Hippocampal formation (tissue), 2 donors: ENCODE results near the gene HAUS1.
"Not testable (repeated sequence)": the region's sequence is repeated elsewhere in the genome, so short reads cannot be mapped to it uniquely, and the experiment has no call there.

ENCODE experiments used
- DNase-seq, 2 donors: peaks; one replicate each; lab custom pipeline; 2025; lab: John Stamatoyannopoulos, UW

The HAUS1 gene

DNA sequence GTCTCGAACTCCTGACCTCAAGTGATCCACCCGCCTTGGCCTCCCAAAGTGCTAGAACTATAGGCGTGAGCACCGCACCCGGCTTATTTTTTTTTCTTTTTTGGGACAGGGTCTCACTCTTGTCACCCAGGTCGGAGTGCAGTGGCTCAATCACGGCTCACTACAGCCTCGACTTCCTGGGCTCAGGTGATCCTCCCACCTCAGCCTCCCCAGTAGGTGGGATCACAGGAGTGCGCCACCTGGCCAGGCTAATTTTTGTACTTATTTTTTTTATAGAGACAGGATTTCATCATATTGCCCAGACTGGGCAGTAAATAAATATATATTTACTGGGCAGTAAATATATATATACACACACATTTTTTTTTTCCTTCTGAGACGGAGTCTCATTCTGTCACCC is 8.7 kb upstream of the HAUS1 start:
- DNase-seq, result no peak

DNA sequence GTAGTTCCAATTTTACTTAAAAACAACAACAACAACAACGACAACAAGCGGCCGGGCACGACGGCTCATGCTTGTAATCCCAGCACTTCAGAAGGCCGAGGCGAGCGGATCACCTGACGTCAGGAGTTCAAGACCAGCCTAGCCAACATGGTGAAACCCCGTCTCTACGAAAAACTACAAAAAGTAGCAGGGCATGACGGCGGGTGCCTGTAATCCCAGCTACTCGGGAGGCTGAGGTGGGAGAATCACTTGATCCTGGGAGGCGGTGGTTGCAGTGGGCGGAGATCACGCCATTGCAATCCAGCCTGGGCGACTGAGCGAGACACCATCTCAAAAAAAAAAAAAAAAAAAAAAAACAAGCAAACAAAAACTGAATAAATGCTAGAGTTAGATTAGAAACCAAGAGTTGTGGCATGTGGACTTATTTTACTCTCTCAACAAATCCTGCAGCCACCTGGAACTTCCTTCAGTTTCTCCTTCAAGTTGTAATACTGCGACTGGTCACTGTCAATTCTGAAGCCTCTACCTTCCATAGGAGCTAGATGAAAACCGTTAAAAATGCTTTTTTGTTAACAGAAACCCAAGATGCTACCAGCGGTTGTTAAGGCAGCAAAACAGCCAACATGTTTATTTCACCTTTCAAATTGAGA is 7.4 kb upstream of the HAUS1 start:
- no peak for DNase-seq

DNA sequence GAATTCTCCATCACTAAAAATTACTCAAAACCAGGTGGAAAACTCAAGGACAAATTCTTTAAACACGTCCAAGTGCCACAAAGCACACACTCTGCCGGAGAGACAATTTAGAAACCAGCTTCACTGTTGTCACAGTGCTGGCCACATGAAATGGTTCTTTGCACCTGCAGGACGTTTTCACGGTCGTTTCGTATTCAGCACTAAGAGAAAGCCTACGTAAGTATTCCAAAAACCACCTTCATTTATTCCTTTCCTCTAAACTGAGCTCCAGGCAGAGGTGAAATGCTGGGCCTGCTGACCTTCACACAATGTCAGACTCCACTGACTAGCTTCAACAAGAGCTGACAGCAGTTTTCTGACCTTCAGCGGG is 6.8 kb upstream of the HAUS1 start:
- peak in 1 of 2 donors; percentile 40 for DNase-seq

DNA sequence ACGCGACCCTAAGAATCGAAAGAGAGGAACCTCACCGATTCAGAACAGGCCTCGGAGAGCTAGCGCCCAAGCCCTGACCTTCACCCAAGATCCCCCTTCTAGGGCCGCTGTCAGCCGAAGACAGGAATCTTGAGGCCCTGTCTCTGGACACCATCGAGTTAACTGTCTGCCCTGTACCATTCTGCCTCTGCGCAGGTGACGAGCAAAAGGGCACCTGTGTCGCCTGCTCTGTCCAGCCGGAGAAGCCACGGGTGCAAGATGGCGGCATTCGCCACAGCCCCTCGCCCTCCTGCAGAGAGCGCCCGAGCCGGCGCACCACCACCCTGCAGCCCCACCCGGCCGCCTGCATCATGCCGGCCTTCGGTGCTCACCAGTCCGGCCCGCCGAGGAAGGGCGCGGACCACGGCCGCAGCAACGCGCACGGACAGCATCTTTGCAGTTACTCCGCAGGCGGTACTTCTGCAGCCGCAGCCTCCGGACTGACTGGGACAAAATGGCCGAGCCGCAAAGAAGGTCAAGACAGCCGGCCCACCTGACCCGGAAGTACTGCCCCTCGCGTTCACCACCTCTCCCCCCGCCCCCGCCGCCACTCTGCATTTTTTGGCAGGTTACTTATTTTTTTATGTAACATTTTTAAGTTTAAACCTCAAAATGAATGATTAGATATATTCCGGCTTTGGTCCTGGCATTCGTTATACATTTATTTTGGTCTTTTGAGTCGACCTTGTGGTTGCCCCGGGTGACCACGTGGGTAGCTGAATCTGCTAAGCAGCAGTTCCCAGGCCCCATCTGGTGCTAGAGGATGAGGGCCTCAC is 6.2 kb upstream of the HAUS1 start, which contains the start of gene ATP5F1A:
Gene ATP5F1A (minus strand): TSS at position 496 of the 815 bp plus-strand sequence. CDS start 65 bp downstream, at position 431.
- DNase-seq, result peak; percentile 90 to 91

DNA sequence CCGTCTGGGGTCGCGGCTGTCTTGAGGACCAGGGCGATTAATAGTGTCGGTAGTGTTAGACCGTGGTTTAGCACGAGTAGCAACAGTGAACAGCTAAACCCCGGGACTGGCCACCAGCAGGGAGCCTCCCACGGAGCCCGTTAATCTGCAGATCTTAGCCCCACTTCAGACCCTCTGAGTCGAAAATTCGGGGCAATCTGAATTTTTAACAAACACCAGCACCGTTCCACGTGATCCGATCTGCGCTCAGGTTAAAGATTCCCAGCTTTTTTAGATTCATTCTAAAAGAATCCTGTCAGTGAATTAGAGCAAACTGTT is 5.6 kb upstream of the HAUS1 start:
- peak in 1 of 2 donors; percentile 45 for DNase-seq

DNA sequence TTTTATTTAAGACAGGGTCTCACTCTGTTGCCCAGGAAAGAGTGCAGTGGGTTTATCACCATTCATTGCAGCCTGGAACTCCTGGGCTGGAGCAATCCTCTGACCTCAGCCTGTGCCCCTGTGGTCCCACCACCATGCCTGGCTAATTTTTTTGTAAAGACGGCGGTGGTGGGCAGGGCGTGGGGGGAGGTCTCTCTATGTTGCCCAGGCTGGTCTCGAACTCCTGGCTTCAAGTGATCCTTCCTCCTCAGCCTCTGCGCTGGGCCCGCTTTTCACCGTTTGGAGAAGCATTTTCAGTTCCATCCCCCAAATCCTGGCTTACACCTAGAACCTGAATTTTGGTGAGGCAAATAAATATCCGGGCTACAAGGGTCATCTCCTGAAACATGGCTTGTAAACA is 4.7 kb upstream of the HAUS1 start:
- DNase-seq, result no peak

DNA sequence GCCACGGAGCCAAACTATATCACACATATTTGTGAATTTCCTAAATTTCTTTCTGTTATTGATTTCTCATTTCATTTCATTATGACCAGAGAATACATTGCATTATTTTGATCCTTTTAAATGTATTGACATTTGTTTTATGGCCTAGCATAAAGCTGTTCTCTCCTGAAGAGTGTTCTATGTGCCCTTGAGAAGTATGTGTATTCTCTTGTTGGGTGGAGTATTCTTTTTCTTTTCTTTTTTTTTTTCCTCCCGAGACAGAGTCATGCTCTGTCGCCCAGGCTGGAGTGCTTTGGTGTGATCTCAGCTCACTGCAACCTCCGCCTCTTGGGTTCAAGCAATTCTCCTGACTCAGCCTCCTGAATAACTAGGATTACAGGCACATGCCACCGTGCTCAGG is 5.2 kb downstream of the HAUS1 start:
- no peak for DNase-seq

DNA sequence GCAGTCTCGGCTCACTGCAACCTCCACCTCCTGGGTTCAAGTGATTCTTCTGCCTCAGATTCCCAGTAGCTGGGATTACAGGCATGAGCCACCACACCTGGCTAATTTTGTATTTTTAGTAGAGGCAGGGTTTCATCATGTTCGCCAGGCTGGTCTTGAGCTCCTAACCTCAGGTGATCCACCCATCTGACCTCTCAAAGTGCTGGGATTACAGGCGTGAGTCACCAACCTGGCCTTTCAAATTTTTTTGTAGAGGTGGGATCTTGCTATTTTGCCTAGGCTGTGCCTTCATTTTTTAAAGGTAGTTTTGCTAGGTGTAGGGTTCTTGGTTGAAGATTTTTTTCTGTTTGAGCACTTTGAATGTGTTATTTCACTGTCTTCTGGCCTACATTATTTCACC is 6.2 kb downstream of the HAUS1 start:
- no peak for DNase-seq

DNA sequence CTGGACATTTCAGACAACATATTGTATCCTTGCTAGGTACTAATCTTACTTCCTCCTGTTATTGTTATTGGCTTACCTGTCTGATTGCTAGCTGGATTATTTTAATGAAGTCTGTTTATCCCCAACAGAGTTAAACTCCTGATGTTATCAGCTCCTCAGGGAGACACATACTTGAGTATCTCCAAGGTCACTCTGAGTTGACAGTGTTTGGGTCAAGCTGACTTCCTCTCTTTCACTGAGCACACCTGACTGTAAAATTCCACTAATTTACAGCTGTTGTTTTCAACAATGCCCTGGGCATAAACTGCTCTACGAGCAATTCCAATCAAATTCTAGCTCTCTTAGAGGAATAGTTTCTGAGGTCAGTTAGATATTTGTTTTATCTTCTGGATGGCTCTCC is 9.6 kb downstream of the HAUS1 start:
- DNase-seq, result no peak

DNA sequence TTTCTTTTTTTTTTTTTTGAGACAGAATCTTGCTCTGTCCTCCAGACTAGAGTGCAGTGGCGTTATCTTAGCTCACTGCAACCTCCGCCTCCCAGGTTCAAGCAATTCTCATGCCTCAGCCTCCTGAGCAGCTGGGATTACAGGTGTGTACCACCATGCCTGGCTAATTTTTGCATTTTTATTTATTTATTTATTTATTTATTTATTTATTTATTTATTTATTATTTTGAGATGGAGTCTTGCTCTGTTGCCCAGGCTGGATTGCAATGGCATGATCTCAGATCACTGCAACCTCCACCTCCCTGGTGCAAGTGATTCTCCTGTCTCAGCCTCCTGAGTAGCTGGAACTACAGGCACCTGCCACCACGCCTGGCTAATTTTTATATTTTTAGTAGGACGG is 22.4 kb downstream of the HAUS1 start:
- DNase-seq, result not testable (repeated sequence)

DNA sequence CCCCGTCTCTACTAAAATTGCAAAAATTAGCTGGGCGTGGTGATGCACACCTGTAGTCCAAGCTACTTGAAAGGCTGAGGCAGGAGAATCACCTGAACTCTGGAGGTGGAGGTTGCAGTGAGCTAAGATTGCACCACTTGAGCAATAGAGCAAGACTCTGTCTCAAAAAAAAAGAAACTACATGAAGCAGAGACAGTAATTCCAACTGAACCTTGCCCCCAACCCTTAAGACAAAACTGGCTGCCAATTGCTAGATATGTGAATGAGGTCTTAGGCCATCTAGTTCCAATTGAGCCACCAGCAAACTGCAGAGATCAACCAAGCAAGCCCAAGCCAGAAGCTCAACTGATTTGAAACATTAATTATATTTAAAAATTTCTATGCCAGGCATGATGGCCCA is 25.9 kb downstream of the HAUS1 start:
- no peak for DNase-seq

DNA sequence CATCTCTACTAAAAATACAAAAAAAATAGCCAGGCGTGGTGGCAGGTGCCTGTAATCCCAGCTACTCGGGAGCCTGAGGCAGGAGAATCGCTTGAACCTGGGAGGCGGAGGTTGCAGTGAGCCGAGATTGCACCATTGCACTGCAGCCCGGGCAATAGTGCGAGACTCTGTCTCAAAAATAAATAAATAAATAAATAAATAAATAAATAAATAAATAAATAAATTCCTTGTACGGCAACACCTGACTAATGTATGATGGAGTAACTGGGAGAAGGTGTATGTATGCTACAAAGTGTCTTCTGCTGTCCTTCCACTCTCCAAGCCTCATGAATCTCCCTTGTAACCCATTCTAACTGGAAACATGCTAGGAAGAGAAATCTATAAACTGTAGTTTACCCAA is 26.4 kb downstream of the HAUS1 start:
- DNase-seq, result not testable (repeated sequence)

DNA sequence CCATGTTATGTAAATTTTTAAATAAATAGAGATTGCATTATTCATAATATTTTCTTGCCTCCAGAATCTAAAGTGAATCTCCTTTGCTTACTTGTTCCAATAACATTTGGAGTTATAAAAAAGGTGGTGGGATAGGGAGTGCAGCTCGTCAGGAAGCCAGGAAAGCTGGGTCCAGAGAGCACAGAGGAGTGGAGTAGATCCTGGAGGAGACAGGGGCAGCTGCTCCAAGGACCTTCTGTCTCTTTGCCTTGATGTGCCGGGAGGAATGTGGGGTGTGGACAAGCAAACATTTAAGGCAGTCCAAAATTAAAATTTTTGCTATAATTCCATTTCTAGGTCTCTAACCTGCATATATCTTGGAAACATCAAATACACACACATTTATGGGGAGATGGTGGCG is 29.3 kb downstream of the HAUS1 start:
- no peak for DNase-seq

DNA sequence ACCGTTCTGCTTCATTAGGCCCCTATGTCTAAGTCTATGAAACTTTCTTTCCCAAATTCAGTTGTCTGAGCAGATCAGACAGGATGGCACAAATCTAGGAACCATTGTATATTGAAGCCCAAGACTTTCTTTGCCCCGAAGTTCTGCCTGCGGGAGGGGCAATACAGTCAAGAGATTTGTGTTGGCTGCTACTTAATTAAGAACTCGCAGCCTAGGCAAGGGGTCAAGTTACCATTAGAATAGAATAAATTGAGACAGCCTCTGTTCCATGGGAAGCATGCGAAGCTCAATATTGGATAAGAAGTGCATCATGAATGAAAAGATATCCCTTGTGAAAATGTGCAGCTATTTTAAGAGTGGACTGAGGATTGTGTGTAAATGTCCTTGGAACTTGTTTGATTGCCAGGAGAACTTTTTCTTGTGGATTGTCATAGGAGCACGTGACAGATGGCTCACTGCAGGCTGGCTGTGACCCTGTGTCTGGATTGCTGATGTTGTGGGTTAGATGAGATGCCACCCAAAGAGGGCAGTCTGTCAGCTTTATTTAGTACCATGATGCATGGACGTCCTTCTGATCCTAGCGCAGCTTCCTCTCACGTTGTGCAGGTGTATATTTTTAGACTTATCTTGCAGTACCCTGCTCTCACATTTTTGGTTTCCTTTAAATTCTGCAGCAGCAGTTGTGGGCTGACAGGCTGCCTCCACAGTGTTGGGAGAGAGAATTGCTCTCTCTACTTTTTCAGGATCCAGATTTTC is 30.9 kb downstream of the HAUS1 start:
- DNase-seq, result peak in 1 of 2 donors; percentile 1

DNA sequence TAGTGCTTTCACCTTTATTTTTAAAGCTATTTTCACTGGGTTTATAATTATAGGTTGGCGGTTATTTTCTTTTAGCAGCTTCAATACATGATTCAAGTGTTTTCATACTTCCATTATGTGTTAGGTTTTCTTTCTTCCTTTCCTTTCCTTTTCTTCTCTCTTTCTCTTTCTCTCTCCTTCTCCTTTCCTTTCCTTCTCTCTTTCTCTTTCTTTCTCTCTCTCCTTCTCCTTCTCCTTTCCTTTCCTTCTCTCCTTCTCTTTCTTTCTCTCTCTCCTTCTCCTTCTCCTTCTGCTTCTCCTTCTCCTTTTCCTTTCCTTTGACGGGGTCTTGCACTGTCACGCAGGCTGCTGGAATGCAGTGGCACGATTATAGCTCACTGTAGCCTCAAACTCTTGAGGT is 36.0 kb downstream of the HAUS1 start:
- DNase-seq, result no peak

DNA sequence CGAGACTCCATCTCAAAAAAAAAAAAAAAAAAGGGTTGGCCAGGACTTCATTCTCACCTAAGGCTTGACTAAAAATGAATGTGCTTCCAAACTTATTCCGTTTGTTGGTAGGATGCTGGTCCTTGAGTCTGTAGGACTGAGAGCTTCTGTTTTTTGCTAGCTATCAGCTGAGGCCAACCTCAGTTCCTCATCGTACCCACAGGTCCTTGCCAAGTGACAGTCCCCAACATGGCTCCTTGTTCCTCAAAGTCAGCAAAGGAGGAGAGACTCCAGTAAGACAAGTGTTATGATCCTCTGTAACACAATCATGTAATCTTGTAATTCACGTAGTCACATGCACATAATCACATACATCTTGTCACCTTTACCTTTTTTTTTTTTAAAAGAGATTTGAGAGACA is 37.0 kb downstream of the HAUS1 start:
- DNase-seq, result no peak

DNA sequence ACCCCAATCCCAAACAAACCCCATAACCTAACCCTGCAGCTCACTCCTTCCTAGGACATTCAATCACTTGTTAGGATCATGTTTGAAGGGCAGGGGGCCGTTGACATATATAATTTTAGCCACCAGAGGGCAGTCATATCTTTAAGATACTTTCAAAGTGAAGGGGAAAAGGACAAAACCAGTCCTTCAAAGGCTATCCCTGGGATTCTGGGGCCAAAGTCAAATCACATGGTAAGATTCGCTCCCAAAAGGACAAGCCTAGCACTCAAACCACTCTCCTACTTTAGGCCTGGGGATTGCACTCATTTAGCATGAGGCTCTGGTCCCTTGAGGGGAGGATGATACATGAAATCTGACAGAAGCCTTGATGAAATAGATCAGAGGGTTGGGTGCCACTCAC is 44.6 kb downstream of the HAUS1 start:
- peak in 1 of 2 donors; percentile 39 for DNase-seq

DNA sequence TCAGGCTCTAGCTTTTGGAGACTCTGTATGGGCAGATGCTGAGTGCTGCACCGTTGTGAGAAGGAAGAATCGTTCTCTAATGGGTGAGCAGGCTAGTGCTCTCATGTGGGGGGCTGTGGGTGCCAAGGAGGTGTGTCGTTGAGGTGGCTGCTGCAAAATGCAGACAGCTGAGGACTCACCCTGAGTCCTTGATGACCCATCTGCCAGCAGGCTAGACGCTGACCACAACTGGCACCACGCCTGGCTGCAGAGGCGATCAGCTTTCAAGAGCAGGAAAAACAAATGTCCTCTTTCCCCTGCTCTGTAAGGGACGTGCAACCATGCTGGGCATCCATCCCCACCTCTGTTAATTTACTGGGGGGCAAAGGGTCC is 48.2 kb downstream of the HAUS1 start:
- DNase-seq, result no peak

DNA sequence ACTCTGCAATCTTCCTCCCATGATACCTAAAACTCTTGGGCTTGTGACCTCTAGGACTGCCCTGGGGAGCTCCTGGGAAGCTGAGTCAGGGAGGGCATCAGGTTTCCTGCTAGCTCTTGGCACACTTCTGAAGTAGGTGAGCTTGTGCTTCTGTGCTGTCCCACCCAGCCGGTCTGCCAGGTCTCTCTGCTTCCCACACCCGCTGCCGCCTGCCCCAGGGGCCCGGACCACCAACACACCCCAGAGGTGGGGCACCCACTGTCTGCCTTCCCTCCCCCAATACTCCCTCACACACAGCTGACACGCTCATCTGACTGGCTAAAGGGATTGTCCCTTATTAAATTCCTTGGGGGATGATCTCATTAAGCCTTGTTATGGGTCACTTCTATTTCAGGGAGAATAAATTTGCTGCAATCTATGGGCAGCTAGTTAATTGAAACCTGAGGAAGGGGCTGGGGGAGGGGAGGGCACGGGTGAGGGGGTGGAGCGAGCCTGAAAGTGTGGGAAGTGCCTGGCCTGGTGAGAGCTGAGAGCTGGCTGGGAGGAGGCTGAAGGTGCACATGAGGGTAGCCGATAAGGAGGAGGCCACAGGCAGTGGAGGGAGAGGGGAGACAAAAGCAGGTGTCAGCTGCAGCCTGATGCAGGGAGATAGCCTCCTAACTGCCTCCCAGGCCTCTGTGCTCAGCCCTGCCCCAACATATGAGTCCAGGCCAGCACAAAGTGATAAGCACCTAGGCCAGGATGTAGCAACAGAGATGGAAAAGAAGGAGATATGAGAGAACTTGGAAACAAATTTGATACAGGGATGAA is 48.8 kb downstream of the HAUS1 start:
- no peak for DNase-seq

DNA sequence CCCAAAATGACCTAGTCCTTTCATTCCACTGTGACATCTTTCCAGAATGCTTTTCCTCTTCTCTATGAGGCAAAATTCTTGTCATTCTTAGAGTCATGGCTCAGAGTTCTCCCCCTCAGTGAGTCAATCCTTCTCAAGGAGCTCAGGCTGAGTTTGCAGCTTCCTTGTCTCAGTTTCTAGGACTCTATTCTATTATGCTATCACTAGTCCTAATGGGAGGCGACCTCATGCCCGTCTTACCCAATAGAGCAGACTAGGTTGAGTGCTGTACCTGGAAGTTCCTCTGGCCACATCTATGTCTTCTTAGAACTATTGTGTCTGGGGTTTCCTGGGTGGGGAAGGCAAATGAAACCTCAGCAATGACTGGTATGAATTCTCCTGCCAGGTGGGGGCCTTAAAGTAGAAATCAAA is 51.5 kb downstream of the HAUS1 start:
- DNase-seq, result no peak

DNA sequence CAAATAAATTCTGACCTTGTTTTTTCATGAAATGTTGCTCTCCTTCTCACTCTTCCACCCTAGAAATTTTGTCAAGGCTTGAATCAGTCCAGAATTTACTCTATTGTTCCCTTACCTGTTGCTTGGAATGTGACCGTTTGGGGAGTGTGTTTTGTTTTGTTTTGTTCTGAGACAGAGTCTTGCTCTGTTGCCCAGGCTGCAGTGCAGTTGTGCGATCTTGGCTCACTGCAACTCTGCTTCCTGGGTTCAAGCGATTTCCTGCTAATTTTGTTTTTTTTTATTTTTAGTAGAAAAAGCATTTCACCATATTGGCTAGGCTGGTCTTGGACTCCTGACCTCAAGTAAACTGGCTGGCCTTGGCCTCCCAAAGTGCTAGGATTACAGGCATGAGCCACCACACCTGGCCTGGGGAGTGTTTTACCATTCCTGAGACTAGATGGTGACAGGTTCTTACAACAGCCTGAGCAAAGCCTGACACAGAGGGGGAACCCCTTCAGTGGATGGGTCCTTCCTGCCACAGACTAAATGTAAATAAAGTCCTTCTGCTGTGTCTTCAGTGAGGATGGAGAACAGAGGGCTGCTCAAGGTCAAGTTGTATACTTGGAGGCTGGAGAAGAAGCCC is 52.0 kb downstream of the HAUS1 start:
- DNase-seq, result no peak

DNA sequence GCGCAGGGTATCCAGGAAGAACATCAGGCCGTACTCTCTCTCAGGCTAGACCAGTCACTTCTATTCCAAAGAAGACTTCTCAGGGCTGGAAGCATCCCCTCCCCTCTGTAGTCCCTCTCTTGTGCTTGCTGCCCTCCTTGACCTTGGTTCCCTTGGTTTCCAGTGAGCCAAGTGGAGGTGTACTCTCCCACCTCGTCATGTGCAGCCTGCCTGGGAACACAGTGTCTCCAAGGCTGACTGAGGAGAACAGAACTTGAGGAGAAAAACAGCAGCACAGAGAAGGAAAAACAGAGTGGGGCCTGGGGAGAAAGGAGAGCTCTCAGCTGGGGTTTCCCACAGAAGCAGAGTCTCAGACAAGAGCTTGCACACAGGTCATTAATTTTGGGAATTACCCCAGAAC is 52.7 kb downstream of the HAUS1 start:
- no peak for DNase-seq
